GM18861 (cell line): ENCODE data around the gene PTBP3.

Source experiments
- ATAC-seq: cut with Tn5 transposase; IDR thresholded peaks from one replicate; pipeline ENCODE4 v1.9.1; 2021; ENCODE audit not compliant: unreplicated experiment

PTBP3 gene

GRCh38 chr9:112361601-112362000 is 28.2 kb upstream of the PTBP3 start:
- ATAC-seq: no peak

GRCh38 chr9:112360047-112360804 is 26.8 kb upstream of the PTBP3 start:
- no peak for ATAC-seq

- no peak for ATAC-seq
Measured at GRCh38 chr9:112355427-112355897, 22.0 kb upstream of the PTBP3 start.

- no peak for ATAC-seq
Measured at GRCh38 chr9:112354081-112354743, 20.8 kb upstream of the PTBP3 start.

- no peak for ATAC-seq
Measured at GRCh38 chr9:112352209-112352608, 18.8 kb upstream of the PTBP3 start.

GRCh38 chr9:112351184-112351583 is 17.8 kb upstream of the PTBP3 start:
- no peak for ATAC-seq

- ATAC-seq: no peak
Measured at GRCh38 chr9:112349008-112349333, 15.6 kb upstream of the PTBP3 start.

- ATAC-seq: no peak
Measured at GRCh38 chr9:112348257-112349007, 15.0 kb upstream of the PTBP3 start.

- no peak for ATAC-seq
Measured at GRCh38 chr9:112341730-112342129, 8.3 kb upstream of the PTBP3 start.

- no peak for ATAC-seq
Measured at GRCh38 chr9:112339886-112340285, 6.5 kb upstream of the PTBP3 start.

GRCh38 chr9:112338561-112338960 is 5.1 kb upstream of the PTBP3 start:
- no peak for ATAC-seq

- no peak for ATAC-seq
Measured at GRCh38 chr9:112337547-112337946, 4.1 kb upstream of the PTBP3 start.

GRCh38 chr9:112334432-112334841 is 1.0 kb upstream of the PTBP3 start:
- no peak for ATAC-seq

GRCh38 chr9:112333639-112334431 is 416 bp upstream of the PTBP3 start:
- peak; percentile 43 for ATAC-seq

GRCh38 chr9:112332674-112332976 is 794 bp downstream of the PTBP3 start:
- ATAC-seq: no peak

GRCh38 chr9:112332214-112332613 is 1.2 kb downstream of the PTBP3 start:
- no peak for ATAC-seq

GRCh38 chr9:112331674-112331952 is 1.8 kb downstream of the PTBP3 start:
- no peak for ATAC-seq

- ATAC-seq: no peak
Measured at GRCh38 chr9:112328545-112328944, 4.9 kb downstream of the PTBP3 start.

GRCh38 chr9:112327718-112328450 is 5.5 kb downstream of the PTBP3 start:
- ATAC-seq: no peak

- no peak for ATAC-seq
Measured at GRCh38 chr9:112326194-112326593, 7.2 kb downstream of the PTBP3 start.

GRCh38 chr9:112325600-112325999 is 7.8 kb downstream of the PTBP3 start:
- ATAC-seq: no peak
